Stomach (tissue), 4 donors: ENCODE data around the gene RUBCNL.

Source experiments
- EP300 ChIP-seq: sonication (generic); formaldehyde crosslinking; IDR thresholded peaks from one replicate; pipeline ENCODE4 v1.6.1; 2017; ENCODE audit warnings: antibody characterized with exemption
- POLR2A ChIP-seq, 4 donors: fragments of 450-650 bp; IDR thresholded peaks; one replicate each; pipeline ENCODE4 v1.6.1; 2016; ENCODE audit warnings: antibody characterized with exemption in 4 of 4, control low read depth in 2 of 4, mild to moderate bottlenecking in 1 of 4, moderate library complexity in 1 of 4
- POLR2AphosphoS5 ChIP-seq, 3 donors: sonication (generic); formaldehyde crosslinking; IDR thresholded peaks; one replicate each; pipeline ENCODE4 v1.6.1; 2016; ENCODE audit warnings: antibody characterized with exemption in 3 of 3
- TF ChIP-seq, protein P1 (sequence below), 7 experiments: fragments of 450-650 bp in 4 of 7; fragments of 200-600 bp in 3 of 7; sonication (generic) in 3 of 7; IDR thresholded peaks; one replicate each; pipeline ENCODE4 v1.5.1; 2016 to 2019; ENCODE audit warnings: antibody characterized with exemption in 7 of 7, control low read depth in 2 of 7, mild to moderate bottlenecking in 1 of 7

- TF ChIP-seq, protein P1, sequence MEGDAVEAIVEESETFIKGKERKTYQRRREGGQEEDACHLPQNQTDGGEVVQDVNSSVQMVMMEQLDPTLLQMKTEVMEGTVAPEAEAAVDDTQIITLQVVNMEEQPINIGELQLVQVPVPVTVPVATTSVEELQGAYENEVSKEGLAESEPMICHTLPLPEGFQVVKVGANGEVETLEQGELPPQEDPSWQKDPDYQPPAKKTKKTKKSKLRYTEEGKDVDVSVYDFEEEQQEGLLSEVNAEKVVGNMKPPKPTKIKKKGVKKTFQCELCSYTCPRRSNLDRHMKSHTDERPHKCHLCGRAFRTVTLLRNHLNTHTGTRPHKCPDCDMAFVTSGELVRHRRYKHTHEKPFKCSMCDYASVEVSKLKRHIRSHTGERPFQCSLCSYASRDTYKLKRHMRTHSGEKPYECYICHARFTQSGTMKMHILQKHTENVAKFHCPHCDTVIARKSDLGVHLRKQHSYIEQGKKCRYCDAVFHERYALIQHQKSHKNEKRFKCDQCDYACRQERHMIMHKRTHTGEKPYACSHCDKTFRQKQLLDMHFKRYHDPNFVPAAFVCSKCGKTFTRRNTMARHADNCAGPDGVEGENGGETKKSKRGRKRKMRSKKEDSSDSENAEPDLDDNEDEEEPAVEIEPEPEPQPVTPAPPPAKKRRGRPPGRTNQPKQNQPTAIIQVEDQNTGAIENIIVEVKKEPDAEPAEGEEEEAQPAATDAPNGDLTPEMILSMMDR (IDR thresholded peaks at IDR 0.05): no peak
- TF ChIP-seq POLR2A (IDR thresholded peaks at IDR 0.05) (no peak), EP300 (no peak), POLR2AphosphoS5 (IDR thresholded peaks at IDR 0.05) (no peak)
These were observed 524 bp downstream of the RUBCNL start for GRCh38 chr13:46386392-46387063.
